Measurements from ENCODE around the gene BGN. TPM values are rescaled to one million over a fixed set of nuclear protein-coding genes. Genes with fewer than 3 reads are reported as not detected.

The BGN gene
- 100 to 1,000 TPM in 1 of 8 experiments, 1 to 10 TPM in 3, under 1 TPM in 3, not detected in 1; 0.08 to 105 (median 2.6) TPM for total RNA-seq

GRCh38 chrX:153494541-153495361 lies at the start of gene BGN:
TSS of gene BGN (plus strand) at chrX:153494980. CDS start at chrX:153504632, 9,652 bp downstream.
- H3K4me1 ChIP-seq (replicated peaks in 1 of 2): peaks cover 12 to 18% of the 10 kb centered on the region in 2 donors
- no peak within 1 kb of the TSS for H3K27ac ChIP-seq
- peak within 1 kb of the TSS in 1 of 5 donors; percentile 11 for H3K4me3 ChIP-seq
- WGBS, 10 experiments: no CpG with 5 or more reads among the region's 41 CpGs
- peak in 7 of 8 experiments; percentile 53 to 78 (median 68) for ATAC-seq (replicated peaks in 6 of 8)
- in situ Hi-C loops (cut with MboI; ENCODE audit: low pct_unique_long_range_greater_than_20kb in 2 of 9, low sequenced_read_pairs in 9 of 9, unreplicated experiment in 9 of 9): no loop called here

GRCh38 chrX:153445106-153445855 lies 49.5 kb upstream of the BGN start:
- 60 to 68% methylated on average over 1 to 10 of the region's 35 CpGs; no CpG with 5 or more reads in 8 of the 10 experiments for WGBS, 10 experiments
- Histone ChIP-seq H3K4me3 (no peak overlapping the region), H3K27ac (no peak overlapping the region), H3K4me1 (replicated peaks in 1 of 2) (no peaks in the 10 kb centered on the region)
- ATAC-seq (replicated peaks in 6 of 8): no peak
- in situ Hi-C loops (cut with MboI; ENCODE audit: low pct_unique_long_range_greater_than_20kb in 2 of 9, low sequenced_read_pairs in 9 of 9, unreplicated experiment in 9 of 9): no loop called here

- H3K27ac ChIP-seq: no peak within 1 kb of the TSS
- peak in 1 of 8 experiments; percentile 20 for ATAC-seq (replicated peaks in 6 of 8)
- in situ Hi-C loops (cut with MboI; ENCODE audit: low pct_unique_long_range_greater_than_20kb in 2 of 9, low sequenced_read_pairs in 9 of 9, unreplicated experiment in 9 of 9): no loop called here
- no peaks in the 10 kb centered on the region for H3K4me1 ChIP-seq (replicated peaks in 1 of 2)
- 62% methylated on average over 14 of the region's 30 CpGs; no CpG with 5 or more reads in 9 of the 10 experiments for WGBS, 10 experiments
- no peak within 1 kb of the TSS for H3K4me3 ChIP-seq
Measured at GRCh38 chrX:153445856-153446635, 48.7 kb upstream of the BGN start, which contains the start of gene TREX2. TSS of gene TREX2 (minus strand) at chrX:153446056. CDS start at chrX:153445430, 626 bp downstream.

GRCh38 chrX:153446636-153446936 lies 48.2 kb upstream of the BGN start:
- WGBS, 10 experiments: 29 to 71% methylated on average over 3 of the region's 10 CpGs; no CpG with 5 or more reads in 8 of the 10 experiments
- no peak for ATAC-seq (replicated peaks in 6 of 8)
- no peak overlapping the region for H3K4me3 ChIP-seq
- no peak overlapping the region for H3K27ac ChIP-seq
- in situ Hi-C loops (cut with MboI; ENCODE audit: low pct_unique_long_range_greater_than_20kb in 2 of 9, low sequenced_read_pairs in 9 of 9, unreplicated experiment in 9 of 9): no loop called here
- H3K4me1 ChIP-seq (replicated peaks in 1 of 2): no peaks in the 10 kb centered on the region

GRCh38 chrX:153446950-153447580 lies 47.7 kb upstream of the BGN start:
- WGBS, 10 experiments: 81% methylated on average over 6 of the region's 17 CpGs; no CpG with 5 or more reads in 9 of the 10 experiments
- ATAC-seq (replicated peaks in 6 of 8): no peak
- Histone ChIP-seq H3K4me3 (no peak overlapping the region), H3K4me1 (replicated peaks in 1 of 2) (no peaks in the 10 kb centered on the region), H3K27ac (no peak overlapping the region)
- in situ Hi-C loops (cut with MboI; ENCODE audit: low pct_unique_long_range_greater_than_20kb in 2 of 9, low sequenced_read_pairs in 9 of 9, unreplicated experiment in 9 of 9): no loop called here

- Histone ChIP-seq H3K4me3 (no peak overlapping the region), H3K27ac (no peak overlapping the region), H3K4me1 (replicated peaks in 1 of 2) (no peaks in the 10 kb centered on the region)
- 40 to 73% methylated on average over 1 to 5 of the region's 8 CpGs; no CpG with 5 or more reads in 8 of the 10 experiments for WGBS, 10 experiments
- in situ Hi-C loops (cut with MboI; ENCODE audit: low pct_unique_long_range_greater_than_20kb in 2 of 9, low sequenced_read_pairs in 9 of 9, unreplicated experiment in 9 of 9): no loop called here
- ATAC-seq (replicated peaks in 6 of 8): no peak
Measured at GRCh38 chrX:153447581-153447960, 47.2 kb upstream of the BGN start.

GRCh38 chrX:153448556-153449367 lies 46.0 kb upstream of the BGN start:
- no peak overlapping the region for H3K4me3 ChIP-seq
- 40 to 100% (median 65%) methylated on average over 1 to 3 of the region's 21 CpGs; no CpG with 5 or more reads in 7 of the 10 experiments for WGBS, 10 experiments
- no peak overlapping the region for H3K27ac ChIP-seq
- H3K4me1 ChIP-seq (replicated peaks in 1 of 2): no peaks in the 10 kb centered on the region
- ATAC-seq (replicated peaks in 6 of 8): no peak
- in situ Hi-C loops (cut with MboI; ENCODE audit: low pct_unique_long_range_greater_than_20kb in 2 of 9, low sequenced_read_pairs in 9 of 9, unreplicated experiment in 9 of 9): no loop called here

- Histone ChIP-seq H3K27ac (no peak overlapping the region), H3K4me1 (replicated peaks in 1 of 2) (no peaks in the 10 kb centered on the region), H3K4me3 (no peak overlapping the region)
- no peak for ATAC-seq (replicated peaks in 6 of 8)
- in situ Hi-C loops (cut with MboI; ENCODE audit: low pct_unique_long_range_greater_than_20kb in 2 of 9, low sequenced_read_pairs in 9 of 9, unreplicated experiment in 9 of 9): no loop called here
- 65 to 100% methylated on average over 1 to 7 of the region's 15 CpGs; no CpG with 5 or more reads in 8 of the 10 experiments for WGBS, 10 experiments
Measured at GRCh38 chrX:153449368-153450113, 45.2 kb upstream of the BGN start.

- no peaks in the 10 kb centered on the region for H3K4me1 ChIP-seq (replicated peaks in 1 of 2)
- in situ Hi-C loops (cut with MboI; ENCODE audit: low pct_unique_long_range_greater_than_20kb in 2 of 9, low sequenced_read_pairs in 9 of 9, unreplicated experiment in 9 of 9): no loop called here
- WGBS, 10 experiments: 54 to 100% methylated on average over 4 to 6 of the region's 26 CpGs; no CpG with 5 or more reads in 8 of the 10 experiments
- H3K4me3 ChIP-seq: no peak overlapping the region
- ATAC-seq (replicated peaks in 6 of 8): no peak
- no peak overlapping the region for H3K27ac ChIP-seq
Measured at GRCh38 chrX:153450114-153450948, 44.4 kb upstream of the BGN start.

GRCh38 chrX:153450949-153451277 lies 43.9 kb upstream of the BGN start:
- 90% methylated on average over 2 of the region's 8 CpGs; no CpG with 5 or more reads in 9 of the 10 experiments for WGBS, 10 experiments
- Histone ChIP-seq H3K27ac (no peak overlapping the region), H3K4me1 (replicated peaks in 1 of 2) (no peaks in the 10 kb centered on the region), H3K4me3 (no peak overlapping the region)
- in situ Hi-C loops (cut with MboI; ENCODE audit: low pct_unique_long_range_greater_than_20kb in 2 of 9, low sequenced_read_pairs in 9 of 9, unreplicated experiment in 9 of 9): no loop called here
- no peak for ATAC-seq (replicated peaks in 6 of 8)
